Caco-2 (cell line): Measurements from ENCODE around the gene SLC6A18. TPM values are rescaled to one million over a fixed set of nuclear protein-coding genes. Genes with fewer than 3 reads are reported as not detected.

Experiments used
- BruUV-seq: library from RNA; stranded (reverse); fragments of 400-500 nt; replicated peaks from 2 replicates; lab custom pipeline; 2021; lab: Mats Ljungman, UMichigan
- CTCF ChIA-PET: fragments of 300-600 bp; sonication (Branson Sonifier 250); formaldehyde crosslinking; loops from one replicate; lab custom pipeline; 2022; ENCODE audit warnings: antibody characterized with exemption; lab: Charles Lee
- POLR2A ChIA-PET: fragments of 300-600 bp; sonication (Branson Sonifier 250); formaldehyde crosslinking; loops from one replicate; lab custom pipeline; 2022; ENCODE audit warnings: antibody characterized with exemption; lab: Charles Lee
- DNase-seq, 2 experiments: peaks; one replicate each; pipeline versions ENCODE4 v3.0.0 to v3.0.0-alpha.2; 2020 to 2022
- H3K27me3 ChIP-seq: replicated peaks from 2 replicates; pipeline ENCODE4 v1.6.0; 2011; ENCODE audit warnings: low read length; ENCODE audit not compliant: control insufficient read depth, insufficient read depth
- H3K36me3 ChIP-seq: 2 replicates; pipeline ENCODE4 v1.5.1; 2011; ENCODE audit warnings: low read length; ENCODE audit not compliant: control insufficient read depth, insufficient read depth
- H3K4me1 ChIP-seq: fragments of 250-450 bp; sonication (Bioruptor Pico); 2 replicates; pipeline ENCODE4 v1.5.1; 2020; ENCODE audit warnings: mild to moderate bottlenecking
- H3K4me3 ChIP-seq: 2 replicates; pipeline ENCODE4 v1.5.1; 2011; ENCODE audit warnings: low read depth, mild to moderate bottlenecking, control low read depth, low read length
- H3K9me3 ChIP-seq: fragments of 250-450 bp; sonication (Bioruptor Pico); 2 replicates; pipeline ENCODE4 v1.5.1; 2020; ENCODE audit warnings: mild to moderate bottlenecking, moderate library complexity
- H3K27ac Mint-ChIP-seq: one replicate; pipeline ENCODE4 v1.8.0; 2022; ENCODE audit warnings: mixed read lengths; ENCODE audit not compliant: unreplicated experiment
- H3K27me3 Mint-ChIP-seq: one replicate; pipeline ENCODE4 v1.8.0; 2022; ENCODE audit warnings: mixed read lengths; ENCODE audit not compliant: insufficient read depth, unreplicated experiment
- H3K36me3 Mint-ChIP-seq: one replicate; pipeline ENCODE4 v1.8.0; 2022; ENCODE audit warnings: mild to moderate bottlenecking, mixed read lengths; ENCODE audit not compliant: insufficient read depth, unreplicated experiment
- H3K4me1 Mint-ChIP-seq: one replicate; pipeline ENCODE4 v1.8.0; 2022; ENCODE audit warnings: low read depth, mixed read lengths; ENCODE audit not compliant: unreplicated experiment
- H3K4me3 Mint-ChIP-seq: one replicate; pipeline ENCODE4 v1.8.0; 2022; ENCODE audit warnings: mild to moderate bottlenecking, moderate library complexity, mixed read lengths; ENCODE audit not compliant: unreplicated experiment
- H3K9me3 Mint-ChIP-seq: one replicate; pipeline ENCODE4 v1.8.0; 2022; ENCODE audit warnings: mixed read lengths; ENCODE audit not compliant: unreplicated experiment
- intact Hi-C: fragments of 100-400 bp; cut with micrococcal nuclease; formaldehyde crosslinking; loops from one replicate; pipeline ENCODE4 v1.10.0; 2022; ENCODE audit not compliant: unreplicated experiment
- total RNA-seq: library from RNA; stranded (reverse); gene quantifications from 2 replicates; pipeline ENCODE4 v1.2.3, GENCODE V29; 2022
- TF ChIP-seq, protein P1 (sequence below), 2 experiments: fragments of 200-600 bp in 1 of 2; IDR thresholded peaks; 1 replicate in 1 of 2; 2 replicates in 1 of 2; pipeline versions ENCODE4 v1.5.1 to v1.8.0; 2011 to 2022; ENCODE audit warnings: antibody characterized with exemption in 1 of 2, control low read depth in 1 of 2, inconsistent platforms in 1 of 2, low read depth in 1 of 2, low read length in 1 of 2, mild to moderate bottlenecking in 1 of 2, moderate library complexity in 1 of 2; ENCODE audit not compliant: insufficient read depth in 1 of 2, severe bottlenecking in 1 of 2, unreplicated experiment in 1 of 2

Gene SLC6A18
- total RNA-seq, 1 experiment from 2014 or later: not detected

GRCh38 chr5:1235838-1236237 lies 10.7 kb downstream of the SLC6A18 start:
- CTCF ChIA-PET: interaction anchor here (1.0 to 1.2 kb wide), 3 partner anchors 31 to 68 kb away, joined by 3 to 7 read pairs (median 5); no protein-coding TSS in a partner anchor
- TF ChIP-seq, protein P1, sequence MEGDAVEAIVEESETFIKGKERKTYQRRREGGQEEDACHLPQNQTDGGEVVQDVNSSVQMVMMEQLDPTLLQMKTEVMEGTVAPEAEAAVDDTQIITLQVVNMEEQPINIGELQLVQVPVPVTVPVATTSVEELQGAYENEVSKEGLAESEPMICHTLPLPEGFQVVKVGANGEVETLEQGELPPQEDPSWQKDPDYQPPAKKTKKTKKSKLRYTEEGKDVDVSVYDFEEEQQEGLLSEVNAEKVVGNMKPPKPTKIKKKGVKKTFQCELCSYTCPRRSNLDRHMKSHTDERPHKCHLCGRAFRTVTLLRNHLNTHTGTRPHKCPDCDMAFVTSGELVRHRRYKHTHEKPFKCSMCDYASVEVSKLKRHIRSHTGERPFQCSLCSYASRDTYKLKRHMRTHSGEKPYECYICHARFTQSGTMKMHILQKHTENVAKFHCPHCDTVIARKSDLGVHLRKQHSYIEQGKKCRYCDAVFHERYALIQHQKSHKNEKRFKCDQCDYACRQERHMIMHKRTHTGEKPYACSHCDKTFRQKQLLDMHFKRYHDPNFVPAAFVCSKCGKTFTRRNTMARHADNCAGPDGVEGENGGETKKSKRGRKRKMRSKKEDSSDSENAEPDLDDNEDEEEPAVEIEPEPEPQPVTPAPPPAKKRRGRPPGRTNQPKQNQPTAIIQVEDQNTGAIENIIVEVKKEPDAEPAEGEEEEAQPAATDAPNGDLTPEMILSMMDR (IDR thresholded peaks at IDR 0.05; ENCODE audit: insufficient read depth in 1 of 2, low read depth in 1 of 2, low read length in 1 of 2, severe bottlenecking in 1 of 2, unreplicated experiment in 1 of 2): no peak
- intact Hi-C loops: no loop called here
- BruUV-seq: no TSS peak
- no peak for DNase-seq
- Histone ChIP-seq H3K4me1 (no peaks in the 10 kb centered on the region), H3K4me3 (no peak overlapping the region), H3K36me3 (no peaks in the 10 kb centered on the region), H3K27me3 (no peaks in the 10 kb centered on the region), H3K9me3 (0 out of 2 replicates have a peak, but pooled peaks cover 11% of the 10 kb centered on the region)
- POLR2A ChIA-PET: no interaction called here
- peaks cover 10% of the 10 kb centered on the region for H3K9me3 Mint-ChIP-seq
- peaks cover 5% of the 10 kb centered on the region for H3K36me3 Mint-ChIP-seq
- H3K4me1 Mint-ChIP-seq: peaks cover 5% of the 10 kb centered on the region
- H3K4me3 Mint-ChIP-seq: no peak overlapping the region
- peaks cover 4% of the 10 kb centered on the region for H3K27me3 Mint-ChIP-seq
- H3K27ac Mint-ChIP-seq: no peak overlapping the region

DNA sequence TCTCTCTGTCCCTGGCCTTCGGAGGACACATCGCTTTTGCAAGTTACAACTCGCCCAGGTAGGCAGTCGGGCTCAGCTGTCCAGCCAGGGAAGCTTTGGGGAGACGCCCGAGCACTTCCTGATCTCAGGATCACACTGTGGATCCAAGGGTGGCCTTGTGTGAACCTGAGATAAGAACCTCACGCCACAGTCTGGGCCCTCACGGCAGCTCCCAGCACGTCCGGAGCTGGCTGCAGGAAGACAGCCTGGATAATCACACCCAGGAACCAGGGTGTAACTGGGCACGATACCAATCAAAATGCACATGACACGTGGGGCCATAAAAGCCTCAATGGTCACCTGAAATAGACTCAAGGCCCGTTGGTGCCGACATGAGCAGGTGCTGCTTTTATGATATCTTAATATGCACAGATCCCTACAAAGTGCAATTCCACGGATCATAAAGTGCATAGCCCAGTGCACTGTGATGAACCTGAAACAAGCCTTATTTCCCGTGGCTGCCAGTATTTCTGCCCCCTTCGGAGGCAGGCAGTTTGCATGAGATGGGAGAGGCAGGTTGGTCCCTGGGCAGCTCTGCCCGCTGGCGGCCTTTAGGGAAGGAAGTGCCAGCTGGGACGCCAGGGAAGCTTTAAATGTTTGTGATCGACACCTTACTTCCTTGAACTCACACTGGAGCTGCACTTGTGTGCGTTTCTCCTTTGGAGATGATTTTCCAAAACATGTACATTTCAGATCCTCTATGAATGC lies 14.5 kb downstream of the SLC6A18 start:
- DNase-seq: peak in 1 of 2 experiments; percentile 69
- CTCF ChIA-PET: interaction anchor here (1.3 kb wide), 1 partner anchor 31 kb away, joined by 7 read pairs; no protein-coding TSS in a partner anchor

DNA sequence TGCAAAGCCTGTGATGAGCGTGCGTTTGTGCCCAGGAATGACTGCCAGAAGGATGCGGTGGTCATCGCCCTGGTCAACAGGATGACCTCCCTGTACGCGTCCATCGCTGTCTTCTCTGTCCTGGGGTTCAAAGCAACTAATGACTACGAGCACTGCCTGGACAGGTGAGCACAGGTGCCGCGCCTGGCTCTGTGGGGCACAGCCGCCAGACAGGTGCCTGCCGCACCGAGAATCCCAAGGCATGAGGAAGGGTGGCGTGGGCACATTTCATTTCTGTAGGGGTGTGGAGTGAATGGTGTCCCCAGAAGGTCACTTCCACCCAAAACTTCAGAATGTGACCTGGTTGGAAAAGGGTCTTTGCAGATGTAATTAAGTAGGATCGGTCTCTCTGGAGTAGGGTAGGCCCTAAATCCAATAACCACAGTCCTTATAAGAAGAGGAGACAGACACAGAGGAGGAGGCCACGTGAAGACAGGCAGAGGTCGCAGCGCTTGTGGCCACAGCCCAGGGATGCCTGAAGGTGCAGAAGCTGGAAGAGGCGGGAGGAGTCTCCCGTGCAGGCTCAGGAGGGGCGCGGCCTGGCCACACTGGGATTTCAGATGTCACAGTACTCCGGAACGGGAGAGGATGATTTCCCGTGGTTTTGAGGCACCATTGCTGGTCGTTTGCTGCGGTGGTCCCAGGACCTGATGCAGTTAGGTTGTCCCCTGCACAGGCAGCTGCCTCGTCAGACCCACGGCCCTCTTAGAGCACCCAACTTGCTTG lies 15.5 kb downstream of the SLC6A18 start:
- no peak for DNase-seq
- Histone ChIP-seq H3K4me3 (no peak overlapping the region), H3K27me3 (no peaks in the 10 kb centered on the region), H3K4me1 (no peaks in the 10 kb centered on the region), H3K9me3 (0 out of 2 replicates have a peak, but pooled peaks cover 9% of the 10 kb centered on the region), H3K36me3 (no peaks in the 10 kb centered on the region)
- intact Hi-C loops: no loop called here
- H3K36me3 Mint-ChIP-seq: peaks cover 5% of the 10 kb centered on the region
- H3K27me3 Mint-ChIP-seq: peaks cover 5% of the 10 kb centered on the region
- H3K4me1 Mint-ChIP-seq: peaks cover 5% of the 10 kb centered on the region
- no TSS peak for BruUV-seq
- no peak overlapping the region for H3K27ac Mint-ChIP-seq
- H3K9me3 Mint-ChIP-seq: peaks cover 8% of the 10 kb centered on the region
- TF ChIP-seq, protein P1 (IDR thresholded peaks at IDR 0.05; ENCODE audit: insufficient read depth in 1 of 2, low read depth in 1 of 2, low read length in 1 of 2, severe bottlenecking in 1 of 2, unreplicated experiment in 1 of 2): no peak
- ChIA-PET POLR2A (no interaction called here), CTCF (no interaction called here)
- no peak overlapping the region for H3K4me3 Mint-ChIP-seq

More for the DNA sequence above, 14.5 kb downstream of the SLC6A18 start:
- TF ChIP-seq, protein P1 (IDR thresholded peaks at IDR 0.05; ENCODE audit: insufficient read depth in 1 of 2, low read depth in 1 of 2, low read length in 1 of 2, severe bottlenecking in 1 of 2, unreplicated experiment in 1 of 2): no peak
- peaks cover 5% of the 10 kb centered on the region for H3K4me1 Mint-ChIP-seq
- H3K27ac Mint-ChIP-seq: no peak overlapping the region
- Histone ChIP-seq H3K4me1 (no peaks in the 10 kb centered on the region), H3K27me3 (no peaks in the 10 kb centered on the region), H3K4me3 (no peak overlapping the region), H3K9me3 (0 out of 2 replicates have a peak, but pooled peaks cover 11% of the 10 kb centered on the region), H3K36me3 (no peaks in the 10 kb centered on the region)
- H3K36me3 Mint-ChIP-seq: peaks cover 5% of the 10 kb centered on the region
- H3K4me3 Mint-ChIP-seq: no peak overlapping the region
- peaks cover 5% of the 10 kb centered on the region for H3K27me3 Mint-ChIP-seq
- POLR2A ChIA-PET: no interaction called here
- intact Hi-C loops: no loop called here
- peaks cover 10% of the 10 kb centered on the region for H3K9me3 Mint-ChIP-seq
- no TSS peak for BruUV-seq
